GM19035 (cell line): ENCODE results near the gene IL2RG.

Experiments used
- ATAC-seq: cut with Tn5 transposase; IDR thresholded peaks from one replicate; pipeline ENCODE4 v1.9.1; 2021; ENCODE audit not compliant: unreplicated experiment

Gene IL2RG

DNA sequence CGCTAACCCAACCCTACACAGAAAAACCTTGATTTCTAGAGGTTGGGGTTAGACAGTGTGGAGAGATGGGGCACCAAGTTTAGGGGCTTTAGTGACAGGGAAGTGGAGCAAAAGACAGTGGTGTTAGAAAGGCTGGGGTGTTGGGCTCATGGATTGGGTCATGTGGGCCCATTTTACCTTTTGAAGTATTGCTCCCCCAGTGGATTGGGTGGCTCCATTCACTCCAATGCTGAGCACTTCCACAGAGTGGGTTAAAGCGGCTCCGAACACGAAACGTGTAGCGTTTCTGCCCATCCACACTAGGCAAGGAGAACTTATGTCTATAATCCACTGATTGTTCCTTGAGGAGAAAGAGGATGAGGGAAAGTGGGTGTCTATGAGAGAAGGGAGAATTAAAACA, 2.3 kb downstream of the IL2RG start:
- no peak for ATAC-seq

DNA sequence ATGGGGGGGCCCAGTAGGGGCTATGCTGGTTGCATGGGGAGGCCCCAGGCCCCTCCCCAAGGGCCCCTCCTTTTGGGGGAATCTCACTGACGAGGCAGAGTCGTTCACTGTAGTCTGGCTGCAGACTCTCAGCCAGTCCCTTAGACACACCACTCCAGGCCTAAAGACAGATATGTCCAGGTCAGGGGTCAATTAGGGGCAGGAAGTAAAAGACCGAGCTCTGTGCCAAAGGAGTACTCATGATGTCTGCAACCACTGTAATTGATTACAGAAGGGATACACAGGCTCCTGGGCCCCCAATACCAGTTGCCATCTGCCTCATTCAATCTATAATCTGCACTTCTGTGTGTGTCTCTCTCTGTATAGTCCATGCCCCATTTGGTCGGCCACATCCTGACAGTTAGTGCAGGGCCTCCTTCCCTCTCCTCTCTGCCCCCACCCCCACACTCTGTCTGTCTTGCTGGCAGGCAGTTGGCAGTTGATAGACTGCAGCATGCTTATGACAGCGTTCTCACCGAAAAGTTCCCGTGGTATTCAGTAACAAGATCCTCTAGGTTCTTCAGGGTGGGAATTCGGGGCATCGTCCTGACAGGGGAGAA, 3.5 kb downstream of the IL2RG start:
- ATAC-seq = no peak

DNA sequence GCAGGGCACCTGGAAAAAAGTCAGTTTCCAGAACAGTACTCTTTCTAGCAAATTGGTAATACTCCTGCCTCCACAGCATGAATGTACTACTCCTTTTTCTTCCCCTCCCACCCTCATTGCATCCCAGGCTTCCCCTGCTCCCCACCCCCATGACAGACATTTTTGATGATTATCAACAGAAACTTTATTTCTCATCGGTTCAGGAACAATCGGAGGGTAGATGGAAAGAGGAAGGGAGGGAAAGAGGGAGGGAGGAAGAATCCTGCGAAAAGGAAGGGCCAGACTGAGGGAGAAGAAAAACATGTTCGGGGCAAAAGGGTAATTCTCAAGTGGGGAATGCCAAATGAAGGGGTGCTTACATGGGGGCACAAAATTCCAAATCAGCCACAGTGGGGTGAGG, 4.1 kb downstream of the IL2RG start:
- ATAC-seq = no peak

DNA sequence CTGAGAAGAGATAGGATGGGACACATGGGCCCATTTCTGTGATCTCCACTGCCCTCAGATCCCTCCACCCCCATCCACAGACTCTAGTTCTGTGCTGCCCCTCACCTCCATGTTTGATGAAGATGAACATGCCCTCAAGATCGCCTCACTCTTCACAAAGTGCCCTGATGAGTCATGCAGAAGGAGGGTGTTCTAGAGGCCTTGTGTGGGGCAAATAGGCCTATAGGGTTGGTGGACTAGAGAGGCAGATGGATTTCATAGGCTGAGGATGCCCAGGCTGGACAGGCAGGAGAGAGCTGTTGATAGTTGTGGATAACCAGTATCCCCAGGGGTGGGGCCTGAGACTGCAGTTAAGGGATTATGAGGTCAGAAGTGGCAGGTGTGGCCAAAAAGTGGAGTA, 5.0 kb downstream of the IL2RG start, which contains the start of gene CXorf65:
Gene CXorf65, minus strand, starts transcription at position 314 of the 400 bp plus-strand sequence. Its CDS starts 184 bp downstream, at position 130.
- ATAC-seq = no peak

DNA sequence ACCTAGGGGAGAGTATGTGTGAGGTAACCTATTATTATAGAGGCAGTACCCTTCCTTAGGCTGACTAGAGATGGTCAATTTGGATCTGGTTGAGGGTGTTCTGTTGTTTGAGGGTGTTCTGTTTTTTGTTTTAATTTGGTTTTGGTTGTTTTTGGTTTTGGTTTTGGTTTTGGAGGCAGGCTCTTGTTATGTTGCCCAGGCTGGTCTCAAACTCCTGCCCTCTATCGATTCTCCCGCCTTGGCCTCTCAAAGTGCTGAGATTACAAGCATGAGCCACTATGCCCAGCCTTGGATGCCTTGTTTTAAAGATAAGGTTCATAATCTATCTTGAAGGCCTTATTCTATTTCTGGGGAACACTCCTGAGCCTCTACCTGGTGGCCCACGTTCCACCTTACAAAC, 5.7 kb downstream of the IL2RG start:
- no peak for ATAC-seq

DNA sequence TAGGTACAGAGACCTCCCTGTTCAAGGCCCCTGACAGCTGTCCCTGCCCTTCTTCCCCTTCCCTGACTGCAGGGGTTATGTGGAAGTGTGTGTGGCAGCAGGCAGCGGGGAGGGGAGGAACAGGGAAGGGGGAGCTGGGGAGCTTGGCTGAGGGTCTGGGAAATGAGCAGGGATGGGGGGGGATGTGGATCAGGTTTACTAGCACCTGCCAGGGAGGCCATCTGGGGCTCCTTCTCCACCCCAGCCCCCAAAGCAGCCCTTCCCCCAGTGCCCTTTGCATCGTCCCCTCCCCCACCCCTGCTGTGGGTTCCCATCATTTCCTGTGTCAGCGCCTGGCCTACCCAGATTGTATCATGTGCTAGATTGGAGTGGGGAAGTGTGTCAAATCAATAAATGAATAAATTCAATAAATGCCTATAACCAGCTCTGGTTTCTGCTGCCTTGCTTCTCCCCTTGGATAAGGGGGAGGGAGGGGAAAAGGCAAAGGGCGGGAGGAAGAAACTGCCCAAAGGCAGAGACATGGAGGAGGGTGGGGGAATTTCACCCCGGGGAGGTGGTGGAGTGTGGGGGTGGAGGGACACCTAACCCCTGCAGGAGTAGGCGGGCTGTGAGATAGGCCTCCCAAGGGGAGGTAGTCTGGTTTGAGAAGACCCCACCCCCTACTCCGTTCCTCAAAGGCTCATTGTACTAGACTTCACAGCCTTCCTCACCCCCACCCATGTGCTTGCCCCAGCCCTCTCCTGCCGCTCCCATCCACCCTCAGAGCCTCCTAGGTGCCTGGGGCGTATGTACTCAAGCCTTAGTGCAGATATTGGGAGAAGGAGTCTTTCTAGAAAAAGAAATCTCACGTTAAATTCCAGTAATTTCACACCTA, 8.0 kb downstream of the IL2RG start:
- ATAC-seq = no peak

DNA sequence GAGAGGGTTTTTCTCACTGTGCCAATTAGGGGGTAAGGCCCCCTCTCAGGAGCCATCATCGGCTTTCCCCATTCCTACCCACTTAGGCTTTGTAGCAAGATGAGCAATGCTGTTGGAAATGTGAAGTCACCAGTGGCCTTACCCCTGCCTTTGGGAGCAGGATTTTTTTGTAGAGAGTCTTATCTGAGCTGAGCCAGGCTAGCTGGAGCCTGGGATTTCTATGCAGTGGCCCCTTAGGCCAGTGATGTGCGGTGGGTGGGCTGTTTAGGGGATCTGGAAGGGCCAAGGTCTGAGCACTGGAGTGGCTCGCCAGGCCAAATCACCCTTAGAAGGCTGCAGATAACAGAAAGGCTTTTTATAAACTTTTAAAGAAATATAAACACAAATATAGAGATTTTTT, 9.1 kb downstream of the IL2RG start:
- no peak for ATAC-seq

DNA sequence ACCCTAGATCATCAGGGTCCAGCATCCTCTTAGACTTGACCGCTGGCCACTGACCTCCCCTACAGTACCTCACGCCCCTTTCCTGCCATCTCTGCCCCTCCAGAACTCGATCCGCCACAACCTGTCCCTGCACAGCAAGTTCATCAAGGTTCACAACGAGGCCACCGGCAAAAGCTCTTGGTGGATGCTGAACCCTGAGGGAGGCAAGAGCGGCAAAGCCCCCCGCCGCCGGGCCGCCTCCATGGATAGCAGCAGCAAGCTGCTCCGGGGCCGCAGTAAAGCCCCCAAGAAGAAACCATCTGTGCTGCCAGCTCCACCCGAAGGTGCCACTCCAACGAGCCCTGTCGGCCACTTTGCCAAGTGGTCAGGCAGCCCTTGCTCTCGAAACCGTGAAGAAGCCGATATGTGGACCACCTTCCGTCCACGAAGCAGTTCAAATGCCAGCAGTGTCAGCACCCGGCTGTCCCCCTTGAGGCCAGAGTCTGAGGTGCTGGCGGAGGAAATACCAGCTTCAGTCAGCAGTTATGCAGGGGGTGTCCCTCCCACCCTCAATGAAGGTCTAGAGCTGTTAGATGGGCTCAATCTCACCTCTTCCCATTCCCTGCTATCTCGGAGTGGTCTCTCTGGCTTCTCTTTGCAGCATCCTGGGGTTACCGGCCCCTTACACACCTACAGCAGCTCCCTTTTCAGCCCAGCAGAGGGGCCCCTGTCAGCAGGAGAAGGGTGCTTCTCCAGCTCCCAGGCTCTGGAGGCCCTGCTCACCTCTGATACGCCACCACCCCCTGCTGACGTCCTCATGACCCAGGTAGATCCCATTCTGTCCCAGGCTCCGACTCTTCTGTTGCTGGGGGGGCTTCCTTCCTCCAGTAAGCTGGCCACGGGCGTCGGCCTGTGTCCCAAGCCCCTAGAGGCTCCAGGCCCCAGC, 10.5 kb downstream of the IL2RG start:
- ATAC-seq = no peak

DNA sequence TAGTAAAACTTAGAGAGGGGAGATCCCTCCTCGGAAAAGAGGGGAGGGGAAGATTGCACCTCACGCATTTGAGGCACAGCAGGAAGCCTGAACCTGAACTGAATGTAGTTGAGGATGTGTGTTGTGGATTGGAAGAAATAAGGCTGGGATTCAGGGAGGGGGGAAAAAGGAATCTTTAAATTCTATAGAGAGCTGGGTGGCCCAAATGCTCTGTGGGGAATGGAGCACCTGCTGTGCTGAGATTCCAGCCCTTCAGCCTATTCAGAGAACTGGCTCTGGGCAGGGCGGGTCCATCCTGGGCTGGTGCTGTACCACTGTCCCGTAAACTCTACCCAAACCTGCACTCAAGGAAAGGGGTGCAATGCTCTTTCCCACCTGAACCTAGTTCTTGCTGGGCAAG, 11.6 kb downstream of the IL2RG start:
- no peak for ATAC-seq

DNA sequence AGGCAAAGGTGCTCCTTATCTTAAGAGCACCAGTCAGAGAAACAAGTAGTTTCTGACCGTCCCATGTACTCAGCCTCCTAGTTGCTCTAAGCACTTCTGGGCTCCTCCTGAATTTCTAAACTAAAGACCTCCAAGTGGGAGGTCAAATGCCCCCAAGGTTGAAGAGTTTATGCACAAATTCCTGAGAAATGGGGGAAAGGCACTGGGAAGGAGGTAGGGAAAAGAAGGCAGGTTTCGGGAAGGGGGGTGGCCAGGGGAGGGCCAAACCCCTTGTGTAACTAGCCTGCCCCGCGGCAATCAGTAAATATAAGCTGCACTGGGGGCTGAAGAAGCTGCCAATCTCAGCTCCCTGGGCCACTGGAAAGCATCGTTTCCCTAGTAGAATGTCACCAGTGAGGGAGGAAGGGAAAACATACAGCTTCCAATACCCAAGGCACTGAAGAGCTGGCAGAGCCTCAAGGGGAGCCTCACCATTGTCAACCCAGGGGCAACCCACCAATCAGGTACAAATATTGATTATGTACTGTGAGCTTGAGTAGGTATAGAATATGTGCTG, 12.3 kb downstream of the IL2RG start:
- ATAC-seq = no peak

DNA sequence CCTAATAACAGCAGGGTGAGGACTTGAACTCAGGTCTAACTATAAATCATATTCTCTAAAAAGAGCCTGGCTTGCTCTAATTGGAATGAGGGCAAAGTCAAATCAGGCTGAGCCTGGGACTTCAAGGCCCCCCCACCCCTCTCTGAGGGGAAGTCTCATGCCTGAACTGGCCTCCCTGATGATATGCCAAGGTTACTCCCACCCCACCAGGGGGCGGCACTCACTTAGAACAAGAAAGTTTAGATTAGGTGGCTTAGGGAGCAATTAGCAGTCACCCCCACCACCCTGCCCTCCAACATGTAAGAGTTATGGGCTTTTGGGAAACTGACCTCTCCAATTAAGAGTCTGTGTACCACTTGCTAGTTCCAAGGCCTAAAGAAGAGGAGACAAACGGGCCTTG, 13.1 kb downstream of the IL2RG start:
- no peak for ATAC-seq

DNA sequence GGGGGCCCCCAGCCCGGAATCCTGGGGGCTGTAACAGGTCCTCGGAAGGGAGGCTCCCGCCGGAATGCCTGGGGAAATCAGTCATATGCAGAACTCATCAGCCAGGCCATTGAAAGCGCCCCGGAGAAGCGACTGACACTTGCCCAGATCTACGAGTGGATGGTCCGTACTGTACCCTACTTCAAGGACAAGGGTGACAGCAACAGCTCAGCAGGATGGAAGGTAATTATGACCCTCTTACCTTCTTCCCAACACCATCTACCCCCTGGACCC, 14.7 kb downstream of the IL2RG start:
- ATAC-seq = no peak

DNA sequence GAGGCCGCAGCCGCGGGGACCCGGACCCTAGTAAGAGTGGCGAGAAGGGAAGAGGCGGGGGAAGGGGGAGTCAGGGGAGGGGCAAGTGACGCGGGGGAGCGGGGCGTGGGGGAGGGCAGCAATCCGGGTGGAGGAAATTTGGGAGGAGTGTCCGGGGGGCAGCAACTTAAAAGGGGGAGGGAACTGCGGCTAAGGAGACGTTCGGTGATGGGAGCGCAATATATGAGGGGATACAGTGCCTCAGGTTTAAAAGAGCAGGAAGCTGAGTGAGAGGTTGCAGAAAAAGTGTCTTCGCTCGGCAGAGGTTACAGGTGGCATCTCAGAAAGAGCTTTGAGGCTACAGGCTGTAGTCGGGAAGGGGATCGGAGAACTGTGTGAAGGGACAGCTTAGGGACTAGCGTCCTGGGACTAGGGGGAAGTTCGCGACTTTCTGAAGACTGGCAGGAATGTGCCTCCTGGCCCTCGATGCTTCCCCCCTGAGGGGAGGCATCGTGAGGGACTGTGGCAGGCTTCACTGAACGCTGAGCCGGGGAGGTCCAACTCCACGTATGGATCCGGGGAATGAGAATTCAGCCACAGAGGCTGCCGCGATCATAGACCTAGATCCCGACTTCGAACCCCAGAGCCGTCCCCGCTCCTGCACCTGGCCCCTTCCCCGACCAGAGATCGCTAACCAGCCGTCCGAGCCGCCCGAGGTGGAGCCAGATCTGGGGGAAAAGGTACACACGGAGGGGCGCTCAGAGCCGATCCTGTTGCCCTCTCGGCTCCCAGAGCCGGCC, 15.2 kb downstream of the IL2RG start:
- peak; percentile 32 for ATAC-seq

DNA sequence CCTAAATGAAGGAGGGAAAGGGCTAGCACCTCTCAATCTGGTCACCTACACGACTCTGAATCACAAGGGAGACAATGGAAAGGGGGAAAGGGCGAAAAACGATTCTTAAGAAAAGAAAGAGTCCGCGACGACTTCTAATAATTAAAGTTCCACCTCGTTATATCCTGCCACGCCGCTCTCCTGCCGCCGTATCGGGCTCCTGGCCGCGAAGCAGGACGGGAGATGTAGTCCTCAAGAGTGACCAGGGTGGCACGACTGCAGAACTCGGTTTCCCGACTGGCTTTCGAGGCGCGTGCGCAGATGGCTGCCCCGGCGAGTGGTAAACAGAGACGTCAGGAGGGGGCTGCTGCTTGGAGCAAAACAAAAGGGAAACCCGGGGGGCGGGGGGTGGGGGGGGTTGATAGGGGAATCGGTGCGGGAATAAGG, 15.8 kb downstream of the IL2RG start, which contains the start of gene FOXO4:
Gene FOXO4, plus strand, starts transcription at position 297 of the 426 bp plus-strand sequence. CDS start 678 bp downstream, outside the sequence.
- peak; percentile 94 for ATAC-seq

DNA sequence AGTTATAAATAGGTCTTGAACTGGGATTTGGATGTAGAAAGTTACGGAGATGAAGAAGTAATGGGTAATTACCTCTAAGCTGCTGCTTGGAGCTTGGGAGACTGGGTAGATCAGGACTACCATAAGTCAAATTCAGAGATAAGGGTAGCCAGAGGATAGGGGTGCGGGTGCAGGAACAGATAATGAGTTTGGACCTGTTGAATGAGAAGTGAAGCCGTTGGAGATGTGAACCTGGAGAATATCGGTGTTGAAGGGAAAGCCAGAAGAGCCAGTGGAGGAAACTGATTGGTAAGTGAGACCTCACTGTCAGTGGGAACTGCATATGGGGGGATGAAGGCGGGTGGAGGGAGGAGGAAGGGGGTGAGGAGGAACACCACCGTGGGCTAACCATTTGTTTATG, 16.3 kb downstream of the IL2RG start:
- ATAC-seq = no peak

DNA sequence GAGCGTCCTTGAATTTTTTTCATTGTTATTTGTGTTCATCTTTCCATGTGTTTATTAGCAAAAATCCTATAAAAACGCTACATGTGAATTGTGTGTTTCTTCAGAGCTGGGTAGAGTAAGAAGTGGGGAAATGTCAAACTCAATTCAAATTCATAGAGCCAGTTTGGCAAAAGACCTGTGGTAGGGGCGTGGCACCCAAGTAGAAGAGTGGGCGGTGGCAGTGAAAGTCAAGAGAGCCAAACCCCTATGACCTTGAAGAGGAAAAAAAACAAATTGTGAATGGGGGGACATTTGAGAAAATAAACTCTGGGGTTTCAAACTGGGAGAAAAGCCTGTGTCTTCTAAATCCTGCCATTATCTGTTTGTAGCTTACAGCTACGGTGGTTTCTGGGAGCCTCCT, 20.1 kb downstream of the IL2RG start:
- no peak for ATAC-seq

DNA sequence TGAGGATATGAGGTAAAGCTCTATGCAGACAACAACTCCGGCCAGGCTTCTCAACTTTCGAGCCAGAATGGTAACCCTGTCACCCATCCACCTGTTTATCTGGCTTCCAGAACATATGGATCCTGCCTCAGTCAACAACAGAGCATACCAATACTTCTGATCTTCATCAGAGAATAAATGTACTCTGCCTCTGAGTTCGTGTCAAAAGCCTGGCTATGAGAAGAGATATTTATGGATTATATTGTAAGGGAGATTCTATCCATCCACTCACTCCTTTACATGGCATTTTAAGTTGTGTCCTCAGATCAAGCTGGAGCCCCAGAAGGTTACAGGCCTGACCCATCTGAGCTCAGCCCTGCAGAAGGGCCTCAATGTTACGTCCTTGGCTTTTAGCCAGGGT, 25.5 kb downstream of the IL2RG start:
- ATAC-seq = no peak

DNA sequence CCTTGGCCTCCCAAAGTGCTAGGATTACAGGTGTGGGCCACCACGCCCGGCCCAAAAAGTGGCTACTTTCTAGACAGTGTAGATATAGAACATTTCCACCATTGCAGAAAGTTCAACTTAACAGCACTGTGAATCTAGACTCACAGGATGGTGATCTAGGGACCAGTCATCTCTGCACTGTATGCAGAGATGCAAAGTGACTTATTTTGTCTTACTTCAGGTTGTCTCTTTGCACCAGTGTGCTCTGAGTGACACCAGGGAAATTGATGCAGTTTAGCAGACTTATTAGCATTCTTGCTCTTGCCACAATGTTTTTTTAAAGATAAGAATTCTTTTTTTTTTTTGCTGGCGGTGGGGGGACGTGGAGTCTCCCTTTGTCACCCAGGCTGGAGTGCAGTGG, 28.6 kb downstream of the IL2RG start:
- ATAC-seq = no peak

DNA sequence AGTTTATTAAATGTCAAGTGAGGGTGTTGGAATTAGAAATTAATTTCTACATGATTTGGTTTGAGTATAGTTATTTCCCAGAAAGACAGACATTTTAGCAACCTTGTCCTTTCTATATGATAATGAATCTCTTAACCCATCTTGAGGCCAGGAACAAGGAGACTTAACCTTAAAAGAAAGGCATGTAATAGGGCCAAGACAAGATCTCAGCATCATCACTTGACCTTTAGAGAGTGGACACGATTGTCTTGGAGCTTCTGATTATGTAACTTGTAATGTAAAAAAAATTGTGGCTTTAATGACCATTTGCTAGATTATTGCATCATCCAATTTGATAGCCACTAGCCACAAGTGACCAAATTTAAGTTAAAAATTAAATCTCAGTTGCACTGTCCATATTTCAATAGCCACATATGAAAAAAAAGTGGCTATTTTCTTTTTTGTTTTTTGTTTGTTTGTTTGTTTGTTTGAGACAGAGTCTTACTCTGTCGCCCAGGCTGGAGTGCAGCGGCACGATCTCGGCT, 29.2 kb downstream of the IL2RG start:
- no peak for ATAC-seq
